Epithelial cell of alveolus of lung (primary cell): ENCODE results near the gene CYP1A2. TPM values are rescaled to one million over a fixed set of nuclear protein-coding genes. Genes with fewer than 3 reads are reported as not detected.

Experiments
- total RNA-seq: library from RNA; depleted of rRNA; stranded (reverse); fragments of >200 nt; gene quantifications from 2 replicates; pipeline ENCODE4 v1.2.1, GENCODE V29; 2015

Gene CYP1A2, protein sequence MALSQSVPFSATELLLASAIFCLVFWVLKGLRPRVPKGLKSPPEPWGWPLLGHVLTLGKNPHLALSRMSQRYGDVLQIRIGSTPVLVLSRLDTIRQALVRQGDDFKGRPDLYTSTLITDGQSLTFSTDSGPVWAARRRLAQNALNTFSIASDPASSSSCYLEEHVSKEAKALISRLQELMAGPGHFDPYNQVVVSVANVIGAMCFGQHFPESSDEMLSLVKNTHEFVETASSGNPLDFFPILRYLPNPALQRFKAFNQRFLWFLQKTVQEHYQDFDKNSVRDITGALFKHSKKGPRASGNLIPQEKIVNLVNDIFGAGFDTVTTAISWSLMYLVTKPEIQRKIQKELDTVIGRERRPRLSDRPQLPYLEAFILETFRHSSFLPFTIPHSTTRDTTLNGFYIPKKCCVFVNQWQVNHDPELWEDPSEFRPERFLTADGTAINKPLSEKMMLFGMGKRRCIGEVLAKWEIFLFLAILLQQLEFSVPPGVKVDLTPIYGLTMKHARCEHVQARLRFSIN
- not detected in 2 replicates for total RNA-seq

DNA sequence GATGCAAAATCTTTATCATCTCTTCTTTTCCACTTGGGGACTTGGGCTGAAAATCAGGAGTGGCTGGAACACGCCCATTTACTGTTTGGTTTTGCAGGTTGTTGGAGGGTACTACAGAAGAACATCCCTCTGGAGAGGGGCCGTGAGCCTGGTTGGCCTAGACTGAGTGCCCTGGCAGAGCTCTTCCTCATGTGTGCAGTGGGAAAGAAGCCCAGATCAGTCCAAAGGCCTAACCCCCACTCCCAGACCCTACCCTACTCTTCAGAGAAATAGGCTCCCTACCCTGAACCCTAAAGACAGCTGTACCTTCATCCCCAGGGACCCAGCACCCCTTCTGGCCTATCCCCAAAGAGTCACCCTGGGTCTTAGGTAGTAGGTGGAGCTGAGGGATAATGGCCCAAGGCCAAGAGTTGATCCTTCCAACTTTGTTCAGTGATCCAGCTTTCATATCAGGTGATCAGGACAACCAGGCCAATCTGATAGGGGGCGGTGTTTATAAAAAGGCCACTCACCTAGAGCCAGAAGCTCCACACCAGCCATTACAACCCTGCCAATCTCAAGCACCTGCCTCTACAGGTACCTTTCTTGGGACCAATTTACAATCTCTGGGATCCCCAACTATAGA lies at the start of gene CYP1A2:
Gene CYP1A2, plus strand, starts transcription at position 524 of the 625 bp plus-strand sequence. CDS start 894 bp downstream, outside the sequence.

GRCh38 chr15:74725225-74725774 lies 23.3 kb upstream of the CYP1A2 start, which contains the start of gene CYP1A1:
TSS of gene CYP1A1 (minus strand) at chr15:74725528. CDS start at chr15:74723097, 2,431 bp downstream.

GRCh38 chr15:74781431-74782258 lies 33.0 kb downstream of the CYP1A2 start, which contains the start of gene CSK:
TSS of gene CSK (plus strand) at chr15:74782080. CDS start at chr15:74798298, 16,218 bp downstream.

Other genes starting within 250 kb of the CYP1A2 start
- 0.72 and 3.9 TPM in 2 replicates for gene ARID3B, start 207.6 kb upstream of the CYP1A2 start, total RNA-seq
- gene CLK3, start 133.0 kb upstream of the CYP1A2 start, total RNA-seq: 51.1 and 110 TPM in 2 replicates
- 10.7 and 16.3 TPM in 2 replicates for gene EDC3, start 52.8 kb upstream of the CYP1A2 start, total RNA-seq
- gene CYP1A1, start 23.3 kb upstream of the CYP1A2 start, total RNA-seq: 0.13 and 0.48 TPM in 2 replicates
- 25.9 and 28.7 TPM in 2 replicates for gene CSK, start 33.2 kb downstream of the CYP1A2 start, total RNA-seq
- gene LMAN1L, start 64.0 kb downstream of the CYP1A2 start, total RNA-seq: not detected in 2 replicates
- gene CPLX3, start 77.8 kb downstream of the CYP1A2 start, total RNA-seq: 0.48 TPM in 1 of 2 replicates, not detected in the other
- 17.6 and 21.5 TPM in 2 replicates for gene ULK3, start 94.3 kb downstream of the CYP1A2 start, total RNA-seq
- 61.6 and 63.5 TPM in 2 replicates for gene SCAMP2, start 124.5 kb downstream of the CYP1A2 start, total RNA-seq
- gene MPI, start 141.2 kb downstream of the CYP1A2 start, total RNA-seq: 101 and 121 TPM in 2 replicates
- gene FAM219B, start 158.0 kb downstream of the CYP1A2 start, total RNA-seq: 23.4 and 45.2 TPM in 2 replicates
- gene COX5A, start 189.2 kb downstream of the CYP1A2 start, total RNA-seq: 135 and 146 TPM in 2 replicates
- 18.0 and 18.5 TPM in 2 replicates for gene RPP25, start 207.9 kb downstream of the CYP1A2 start, total RNA-seq
- gene SCAMP5, start 246.7 kb downstream of the CYP1A2 start, total RNA-seq: 1.4 and 5.0 TPM in 2 replicates